HG02970 (cell line): ENCODE results near the gene NHLRC1.
"Not testable (repeated sequence)": the region's sequence is repeated elsewhere in the genome, so short reads cannot be mapped to it uniquely, and the experiment has no call there.

Source experiments
- ATAC-seq: cut with Tn5 transposase; IDR thresholded peaks from one replicate; pipeline ENCODE4 v1.9.1; 2021; ENCODE audit warnings: mild to moderate bottlenecking, moderate library complexity, moderate number of reproducible peaks; ENCODE audit not compliant: unreplicated experiment, low FRiP score

Gene NHLRC1

DNA sequence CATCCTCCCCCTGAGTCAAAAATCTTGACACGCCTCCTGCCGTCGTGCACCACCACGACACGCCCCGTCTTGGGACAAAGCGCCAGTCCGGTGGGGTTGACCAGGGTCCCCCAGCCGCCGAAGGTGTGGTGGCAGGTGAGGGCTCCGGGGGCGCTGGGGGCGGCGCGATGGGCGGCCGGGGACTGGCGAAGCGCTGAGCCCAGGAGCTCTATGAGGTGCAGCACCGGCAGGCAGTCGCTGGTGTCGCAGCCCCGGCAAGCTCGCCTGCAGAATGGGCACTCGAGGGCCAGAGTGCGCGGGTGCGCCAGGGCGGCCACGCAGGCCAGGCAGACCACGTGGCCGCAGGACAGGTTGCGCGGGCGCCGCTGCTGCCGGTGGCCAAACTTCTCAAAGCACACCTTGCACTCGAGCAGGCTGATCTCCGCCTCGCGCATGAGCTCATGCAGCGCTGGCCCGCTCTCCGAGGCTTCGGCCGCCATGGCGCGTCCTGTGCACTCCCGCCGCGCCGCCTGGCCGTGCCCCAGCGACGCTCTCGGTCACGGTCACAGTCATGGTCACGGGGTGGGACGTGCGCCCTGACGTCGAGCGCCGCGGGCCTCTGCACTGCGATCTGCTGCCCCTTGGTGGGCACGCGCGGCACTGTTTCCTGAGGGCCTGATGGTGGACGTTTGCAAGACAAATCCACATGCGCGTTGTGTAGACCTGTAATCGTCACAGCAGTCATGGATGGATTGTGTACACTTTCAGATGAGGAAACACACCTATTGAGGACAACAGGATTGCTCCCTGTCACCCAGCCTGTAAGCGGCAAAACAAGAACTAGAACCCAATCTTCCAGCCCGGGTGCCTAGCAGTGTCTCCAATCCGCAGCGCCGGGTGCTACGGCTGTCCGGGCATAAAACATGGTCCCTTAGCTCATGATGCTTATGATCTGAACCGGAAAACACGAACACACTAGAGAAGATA is at the start of gene NHLRC1:
TSS of gene NHLRC1 (minus strand) at position 550 of the 966 bp plus-strand sequence. CDS start at position 479, 71 bp downstream.
- peak; percentile 97 for ATAC-seq

DNA sequence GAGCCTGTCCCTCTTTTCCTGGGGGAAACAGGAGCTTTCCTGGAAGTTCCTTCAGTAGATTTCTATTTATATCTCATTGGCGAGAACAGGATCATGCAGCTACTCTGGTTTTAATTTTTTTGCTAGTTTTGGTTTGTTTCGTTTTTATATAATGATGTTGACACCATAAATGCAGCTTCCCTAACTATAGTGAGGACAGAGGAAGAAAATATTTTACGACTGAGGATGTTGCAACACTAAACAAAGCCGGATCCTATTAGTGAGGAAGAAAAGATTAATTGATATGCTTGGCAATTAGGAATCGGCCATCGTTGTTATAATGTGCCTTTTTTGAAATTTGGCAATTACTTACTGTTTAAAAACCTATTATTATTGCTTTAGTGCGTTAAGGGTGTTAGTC is 49.4 kb upstream of the NHLRC1 start:
- no peak for ATAC-seq

DNA sequence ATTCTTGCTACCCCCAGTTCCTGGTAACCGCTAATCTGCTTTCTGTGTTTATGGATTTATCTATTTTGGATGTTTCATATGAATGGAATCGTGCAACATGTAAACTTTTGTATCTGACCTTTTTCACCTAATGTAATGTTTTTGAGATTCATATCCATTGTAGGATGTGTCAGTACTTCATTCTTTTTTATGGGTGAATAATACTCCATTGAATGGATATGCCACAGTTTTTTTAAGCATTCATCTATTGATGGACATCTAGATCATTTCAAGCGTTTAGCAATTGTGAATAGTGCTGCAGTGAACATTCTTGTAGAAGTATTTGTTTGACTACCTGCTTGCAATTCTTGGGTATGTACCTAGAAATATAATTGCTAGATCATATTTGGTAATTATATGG is 45.8 kb upstream of the NHLRC1 start:
- ATAC-seq, result no peak

DNA sequence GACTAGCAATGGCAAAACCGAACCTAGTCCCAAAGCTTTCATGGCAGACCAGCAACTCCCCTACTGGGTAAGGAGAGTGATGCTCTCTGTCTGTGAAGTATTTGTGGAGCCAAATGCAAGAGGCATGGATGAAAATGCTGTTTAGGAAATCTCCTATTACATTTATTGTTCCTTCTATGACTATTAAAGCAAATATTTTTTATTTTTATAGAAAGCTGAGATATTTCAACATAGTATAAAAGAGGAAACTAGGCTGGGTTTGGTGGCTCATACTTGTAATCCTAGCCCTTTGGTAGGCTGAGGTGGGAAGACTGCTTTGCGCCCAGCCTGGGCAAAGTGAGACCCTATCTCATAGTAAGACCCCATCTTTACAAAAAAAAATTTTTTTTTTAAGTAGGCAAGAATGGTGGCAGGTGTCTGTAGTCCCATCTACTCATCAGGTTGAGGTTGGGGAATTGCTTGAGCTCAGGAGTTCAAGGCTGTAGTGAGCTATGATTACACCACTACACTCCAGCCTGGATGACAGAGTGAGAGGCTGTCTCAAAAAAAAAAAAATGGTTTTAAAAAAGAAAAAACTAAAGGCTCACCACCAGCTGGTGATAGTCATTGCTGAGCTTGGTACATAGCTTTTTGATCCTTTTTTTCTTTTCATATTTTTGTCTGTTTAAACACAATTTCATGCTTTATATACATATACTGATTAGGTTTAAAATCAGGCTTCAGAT is 44.0 kb upstream of the NHLRC1 start:
- no peak for ATAC-seq

DNA sequence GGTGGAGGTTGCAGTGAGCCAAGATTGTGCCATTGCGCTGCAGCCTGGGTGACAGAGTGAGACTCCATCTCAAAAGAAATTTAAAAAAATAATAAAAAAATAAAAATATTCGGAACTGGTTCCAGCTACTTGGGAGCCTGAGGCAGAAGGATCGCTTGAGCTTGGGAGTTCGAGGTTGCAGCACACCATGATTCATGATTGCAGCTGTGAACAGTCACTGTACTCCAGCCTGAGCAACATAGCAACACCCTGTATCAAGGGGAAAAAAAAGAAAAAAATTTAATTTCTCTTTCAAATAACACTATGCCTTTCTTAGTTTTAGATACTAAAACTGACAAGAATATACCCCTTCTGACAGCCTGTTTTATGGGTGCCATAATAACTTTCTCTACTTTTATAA is 43.3 kb upstream of the NHLRC1 start:
- ATAC-seq, result no peak

DNA sequence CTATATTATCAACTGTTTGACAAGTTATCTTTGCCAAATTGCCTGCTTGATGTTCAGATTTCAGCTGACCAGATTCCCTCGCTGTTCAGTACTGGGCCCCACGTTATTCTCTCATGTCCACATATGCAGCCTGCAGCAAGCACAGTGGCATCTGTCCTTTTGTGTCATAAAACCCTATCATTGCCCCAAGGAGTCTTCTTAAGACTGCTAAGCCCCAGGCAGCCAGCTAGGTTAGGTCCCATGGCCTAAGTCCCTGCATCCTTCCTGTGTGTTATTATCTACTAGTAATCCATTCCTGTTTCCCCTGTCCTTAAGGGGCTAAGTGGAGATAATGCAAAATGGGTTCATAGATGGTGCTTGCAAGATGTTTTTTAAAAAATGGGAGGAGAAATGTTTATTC is 39.9 kb upstream of the NHLRC1 start:
- no peak for ATAC-seq

DNA sequence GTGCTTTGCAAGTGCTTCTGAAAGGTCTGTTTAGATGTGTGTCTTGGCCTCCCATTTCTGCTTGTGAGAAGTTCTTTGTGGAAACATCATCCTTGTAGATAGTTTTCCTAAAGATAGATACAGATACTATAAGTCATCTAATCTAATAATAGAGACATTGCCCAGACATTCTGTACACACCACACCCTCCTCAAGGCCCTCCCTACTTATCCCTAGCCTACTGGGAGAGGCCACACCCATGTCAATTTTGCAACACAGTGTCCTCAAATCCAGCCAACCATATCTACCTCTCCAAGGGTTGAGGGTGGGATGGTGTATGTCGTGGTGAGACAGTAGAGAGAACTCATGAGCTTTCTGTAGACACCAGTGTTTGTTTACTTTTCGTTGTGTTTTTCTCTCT is 39.0 kb upstream of the NHLRC1 start:
- ATAC-seq, result no peak

DNA sequence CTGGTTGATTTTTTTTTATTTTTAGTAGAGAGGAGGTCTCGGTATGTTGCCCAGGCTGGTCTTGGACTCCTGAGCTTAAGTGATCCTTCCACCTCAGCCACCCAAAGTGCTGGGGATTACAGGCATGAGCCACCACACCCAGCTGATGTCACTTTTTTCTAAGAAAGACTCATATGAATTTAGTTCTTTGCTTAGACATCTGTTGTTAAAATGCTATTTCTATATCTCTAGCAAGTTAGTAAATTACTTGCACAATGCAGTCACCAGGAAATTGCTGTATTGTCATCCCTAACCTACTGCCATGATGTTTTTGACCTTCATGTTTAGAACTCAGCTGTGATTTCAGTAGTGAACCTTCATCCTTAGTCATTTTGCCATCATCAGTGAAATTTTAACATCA is 38.4 kb upstream of the NHLRC1 start:
- no peak for ATAC-seq

DNA sequence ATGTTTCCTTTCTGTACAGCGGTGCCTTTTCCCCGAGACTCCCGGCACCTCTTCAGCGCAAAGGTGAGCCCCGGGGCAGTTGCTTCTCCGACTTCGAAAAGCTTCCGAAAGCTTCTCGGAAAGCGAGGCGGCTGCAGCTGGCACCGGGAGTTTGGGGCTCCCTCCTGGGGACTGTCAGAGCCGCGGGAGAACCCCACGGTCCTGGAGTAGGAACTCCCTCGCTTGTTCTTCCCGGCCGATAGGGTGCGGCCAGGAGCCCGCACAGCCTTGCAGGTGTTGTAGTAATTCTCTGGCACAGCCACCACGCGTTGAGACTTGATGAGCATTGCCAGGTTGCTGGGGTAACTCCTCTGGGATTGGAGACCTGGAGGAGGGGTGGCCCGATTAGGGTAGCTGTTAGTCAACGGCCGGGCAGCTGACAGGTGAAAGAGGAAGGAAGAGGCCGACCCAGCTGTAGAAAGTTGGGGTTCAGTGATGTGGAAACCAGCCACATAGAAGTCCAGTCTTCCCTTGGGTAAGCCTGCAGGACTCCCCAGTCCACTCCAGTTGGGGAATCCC is 33.5 kb upstream of the NHLRC1 start:
- peak; percentile 20 for ATAC-seq

DNA sequence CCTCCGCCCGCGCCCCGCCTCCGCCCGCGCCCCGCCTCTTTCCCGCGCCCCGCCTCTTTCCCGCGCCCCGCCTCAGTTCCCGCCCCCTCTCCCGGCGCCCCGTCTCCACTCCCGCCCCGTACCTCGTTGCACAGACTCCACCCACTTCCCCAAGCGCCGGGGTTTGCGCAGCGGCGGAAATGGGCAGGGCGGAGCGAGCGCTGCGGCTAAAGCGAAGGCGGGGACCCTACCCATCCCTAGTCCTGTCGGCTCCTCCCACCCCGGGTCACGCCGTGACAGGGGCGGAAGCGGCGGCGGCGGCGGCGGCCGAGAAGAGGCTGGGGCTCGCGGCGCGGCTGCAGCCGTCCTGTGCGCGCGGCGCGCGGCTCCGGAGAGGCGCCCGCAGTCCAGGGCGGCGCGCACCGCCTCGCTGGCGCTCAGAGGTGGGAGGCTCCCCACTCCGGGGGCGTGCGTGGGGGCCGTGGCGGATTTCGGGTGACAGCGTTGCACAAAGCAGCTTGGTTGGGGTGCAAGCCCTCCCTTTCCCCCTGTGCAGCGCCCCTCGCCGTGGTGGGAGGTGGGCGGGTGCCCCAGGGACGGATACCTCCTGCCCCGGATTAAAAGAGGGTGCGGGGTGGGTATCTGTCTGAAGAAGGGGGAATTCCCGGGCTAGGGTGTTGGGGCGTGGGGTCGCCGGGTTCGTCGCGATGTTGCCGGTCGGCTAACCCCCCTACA is 32.8 kb upstream of the NHLRC1 start, which contains the start of gene KDM1B:
TSS of gene KDM1B (plus strand) at position 273 of the 714 bp plus-strand sequence. CDS start 4,474 bp downstream, outside the sequence.
- ATAC-seq, result peak; percentile 98

DNA sequence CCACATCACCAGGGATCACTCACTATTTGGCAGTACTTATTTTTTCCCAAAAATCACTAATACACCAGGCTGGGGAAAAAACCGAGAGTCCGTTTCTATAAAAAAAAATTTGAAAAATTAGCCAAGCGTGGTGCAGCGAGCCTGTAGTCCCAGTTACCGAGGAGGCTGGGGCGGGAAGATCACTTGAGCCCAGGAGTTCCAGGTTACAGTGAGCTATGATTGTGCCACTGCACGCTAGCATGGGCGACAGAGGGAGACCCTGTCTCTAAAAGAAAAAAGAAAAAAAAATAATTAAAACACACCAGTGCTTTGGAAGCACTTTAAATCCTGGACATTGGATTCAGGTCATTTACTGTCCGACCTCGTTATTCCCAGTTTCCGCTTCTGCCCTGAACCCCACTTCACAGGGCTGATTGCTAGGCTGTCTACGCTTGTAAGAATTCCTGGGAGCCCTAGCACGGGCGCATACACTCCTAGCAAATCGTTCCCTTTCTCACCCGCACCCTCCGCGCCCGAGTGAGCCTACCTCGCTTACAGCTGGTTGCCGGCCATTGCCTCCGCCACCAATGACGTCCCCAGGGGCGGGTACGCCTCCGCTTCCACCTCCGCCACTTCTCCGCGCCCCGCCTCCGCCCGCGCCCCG is 32.2 kb upstream of the NHLRC1 start, which contains the start of gene TPMT:
TSS of gene TPMT (minus strand) at position 571 of the 643 bp plus-strand sequence. CDS start 5,950 bp downstream, outside the sequence.
- ATAC-seq, result peak; percentile 64

DNA sequence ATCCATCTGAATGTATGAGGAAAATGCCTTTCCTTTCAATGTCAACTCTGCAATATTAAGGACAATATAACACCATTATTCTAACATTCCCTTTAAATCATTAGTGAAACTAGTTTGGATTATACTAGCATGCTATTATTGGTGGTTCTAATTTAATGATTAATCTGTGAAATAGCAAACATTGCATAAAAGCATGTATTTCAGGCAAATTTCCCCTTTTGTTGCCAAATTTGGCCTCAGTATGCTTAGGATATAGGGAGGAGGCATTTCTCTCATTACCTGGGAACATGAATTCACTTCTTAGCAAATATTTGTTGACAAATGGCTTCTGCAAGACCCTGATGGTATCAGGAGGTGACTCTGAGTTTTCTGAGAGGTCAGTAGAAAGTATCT is 30.8 kb upstream of the NHLRC1 start:
- no peak for ATAC-seq

DNA sequence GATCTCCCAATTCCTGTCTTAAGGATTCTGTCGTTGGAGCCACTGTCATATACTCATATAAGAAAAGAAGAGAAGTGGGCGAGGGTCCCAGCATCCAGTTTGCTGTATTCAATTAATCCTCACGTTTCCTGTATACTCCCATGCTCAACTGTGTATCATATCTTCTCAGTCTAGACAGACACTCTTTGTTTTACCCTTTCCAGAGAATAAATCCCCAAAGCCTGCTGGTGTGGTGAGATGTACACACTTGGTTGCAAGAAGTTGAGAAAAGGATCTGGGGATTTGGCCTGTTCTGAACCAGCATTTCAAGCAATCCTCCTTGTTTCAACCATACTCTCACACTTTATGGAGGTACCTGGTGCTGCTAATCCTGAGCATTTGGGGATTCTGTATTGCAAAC is 29.3 kb upstream of the NHLRC1 start:
- ATAC-seq, result no peak

DNA sequence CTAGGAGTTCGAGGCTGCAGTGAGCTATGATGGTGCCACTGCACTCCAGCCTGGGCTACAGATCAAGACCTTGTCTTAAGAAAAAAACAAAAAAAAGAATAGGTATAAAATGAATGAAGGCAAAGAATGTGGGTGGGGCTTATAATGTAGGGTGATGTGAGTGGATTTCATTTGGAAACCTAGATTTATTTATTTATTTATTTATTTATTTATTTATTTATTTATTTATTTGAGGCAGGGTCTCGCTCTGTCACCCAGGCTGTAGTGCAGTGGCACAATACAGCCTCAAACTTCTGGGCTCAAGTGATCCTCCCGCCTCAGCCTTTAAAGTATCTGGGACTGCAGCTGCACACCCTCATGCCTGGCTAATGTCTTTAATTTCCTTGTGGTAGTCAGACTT is 28.9 kb upstream of the NHLRC1 start:
- not testable (repeated sequence) for ATAC-seq

DNA sequence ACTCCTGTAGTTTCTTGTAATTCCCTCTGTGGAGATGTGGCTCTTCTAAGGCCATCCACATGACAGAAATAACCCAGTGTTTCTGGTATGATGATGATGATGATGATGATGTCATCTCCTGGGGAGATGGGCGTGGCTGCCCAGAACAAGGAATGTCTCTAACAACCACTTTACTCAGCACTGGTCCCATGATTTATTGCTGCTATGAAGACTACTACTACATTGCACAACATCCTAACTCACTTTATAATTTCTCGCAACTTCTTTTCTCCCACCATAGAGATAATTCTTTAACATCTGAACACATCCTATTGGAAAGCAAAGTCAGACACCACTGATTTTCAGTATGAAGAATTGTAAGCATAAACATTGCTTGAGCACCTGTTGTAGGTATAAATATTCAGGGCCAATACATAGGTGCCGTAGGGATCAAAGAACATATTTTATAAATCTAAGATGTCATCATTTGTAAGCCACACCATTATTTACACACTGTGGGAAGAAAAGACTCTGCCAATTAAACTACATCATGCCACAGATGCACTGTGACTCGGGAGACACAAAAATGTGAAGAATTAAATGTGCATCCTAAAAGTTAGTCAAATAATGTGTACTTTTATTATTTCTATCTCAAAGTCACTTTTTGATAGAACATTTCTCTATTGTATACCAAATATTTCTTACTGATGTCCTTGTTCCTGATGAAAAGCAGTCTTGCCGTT is 26.0 kb upstream of the NHLRC1 start:
- ATAC-seq, result no peak

DNA sequence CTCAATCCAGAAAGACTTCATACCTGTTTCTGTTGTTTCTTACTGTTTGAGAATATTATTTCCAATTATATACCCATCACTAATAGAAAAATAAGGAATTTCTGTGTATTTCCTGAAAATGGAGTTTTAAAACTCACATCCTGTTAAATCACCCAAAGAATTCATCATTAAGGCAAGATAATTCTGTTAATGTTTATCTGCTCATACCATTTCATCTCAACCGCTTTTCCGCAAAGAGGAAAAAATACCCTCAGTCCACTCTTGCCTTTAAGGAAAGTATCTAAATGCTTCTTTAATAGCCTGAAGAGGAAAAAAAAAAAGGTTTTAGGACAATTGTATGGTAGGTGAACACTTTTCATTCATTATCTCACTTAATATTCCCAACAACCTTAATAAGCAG is 25.1 kb upstream of the NHLRC1 start:
- ATAC-seq, result no peak

DNA sequence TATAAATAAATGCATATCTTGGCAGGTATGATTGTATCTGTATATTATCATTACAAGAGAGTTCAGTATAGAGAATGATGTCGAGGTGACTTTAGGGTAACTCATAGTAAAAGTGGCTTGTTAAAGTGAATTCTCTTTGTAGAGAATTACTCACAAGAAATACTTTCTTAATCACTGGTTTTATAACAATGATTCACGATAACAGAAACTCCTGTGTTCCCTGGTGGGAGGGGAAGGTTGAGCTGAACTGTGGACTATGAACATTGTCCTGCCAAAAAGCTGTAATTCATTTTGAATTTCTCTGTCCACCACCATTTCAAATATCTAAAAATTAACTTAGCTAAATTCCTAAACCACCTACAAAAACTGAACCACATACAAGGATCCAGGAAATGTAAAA is 24.7 kb upstream of the NHLRC1 start:
- no peak for ATAC-seq

DNA sequence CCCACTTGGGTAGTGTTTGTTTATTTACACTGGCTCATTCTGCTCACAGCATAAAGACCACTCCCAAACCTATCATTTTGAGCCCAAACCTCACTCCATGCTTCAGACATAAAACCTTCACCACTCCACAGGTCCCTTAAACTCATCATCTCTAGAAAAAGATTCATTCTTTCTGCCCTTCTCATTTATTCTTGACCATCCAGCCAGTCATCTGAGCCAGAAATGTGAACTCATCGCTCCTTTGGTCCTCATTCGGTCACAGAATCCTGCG is 20.0 kb upstream of the NHLRC1 start:
- ATAC-seq, result no peak

DNA sequence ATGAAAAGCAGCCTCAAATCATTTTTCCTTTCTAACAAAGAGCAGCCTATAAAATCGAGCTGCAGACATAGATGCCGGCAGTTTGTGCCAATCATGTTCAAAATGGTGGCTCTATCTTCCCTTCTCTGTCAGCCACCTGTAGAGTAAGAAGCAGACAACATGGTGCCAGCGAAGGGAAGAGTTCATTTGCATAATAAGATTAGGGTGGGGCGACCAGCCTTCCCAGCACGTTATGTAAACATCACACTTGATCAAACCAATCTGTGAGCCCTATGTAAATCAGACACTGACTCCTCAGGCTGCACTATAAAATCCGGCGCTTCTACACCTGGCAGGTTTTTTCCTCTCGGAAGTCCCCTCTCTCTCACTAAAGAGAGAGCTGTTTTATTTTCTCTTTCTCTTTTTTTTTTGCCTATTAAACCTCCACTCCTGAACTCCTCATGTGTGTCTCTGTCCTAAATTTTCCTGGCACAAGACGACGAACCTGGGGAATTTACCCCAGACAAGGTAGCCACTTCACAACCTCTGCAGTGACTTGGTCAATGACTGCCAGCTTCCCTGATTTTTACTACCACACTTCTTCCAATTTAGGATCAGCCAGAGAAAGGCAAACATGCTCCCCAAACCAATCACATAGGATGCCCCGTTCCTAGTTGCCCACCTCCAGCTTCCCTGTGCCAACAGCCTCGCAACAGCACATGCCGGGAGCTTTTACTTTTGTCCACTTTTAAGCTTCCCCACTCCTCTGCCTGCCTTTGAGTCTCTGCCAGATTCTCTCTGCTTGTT is 19.5 kb upstream of the NHLRC1 start:
- no peak for ATAC-seq
